ENCODE data around the gene PIK3CB. TPM values are rescaled to one million over a fixed set of nuclear protein-coding genes. Genes with fewer than 3 reads are reported as not detected.
"Not testable (repeated sequence)": the region's sequence is repeated elsewhere in the genome, so short reads cannot be mapped to it uniquely, and the experiment has no call there.

The PIK3CB gene
- total RNA-seq, 1 donor from 2014 or later: 44.6 TPM

DNA sequence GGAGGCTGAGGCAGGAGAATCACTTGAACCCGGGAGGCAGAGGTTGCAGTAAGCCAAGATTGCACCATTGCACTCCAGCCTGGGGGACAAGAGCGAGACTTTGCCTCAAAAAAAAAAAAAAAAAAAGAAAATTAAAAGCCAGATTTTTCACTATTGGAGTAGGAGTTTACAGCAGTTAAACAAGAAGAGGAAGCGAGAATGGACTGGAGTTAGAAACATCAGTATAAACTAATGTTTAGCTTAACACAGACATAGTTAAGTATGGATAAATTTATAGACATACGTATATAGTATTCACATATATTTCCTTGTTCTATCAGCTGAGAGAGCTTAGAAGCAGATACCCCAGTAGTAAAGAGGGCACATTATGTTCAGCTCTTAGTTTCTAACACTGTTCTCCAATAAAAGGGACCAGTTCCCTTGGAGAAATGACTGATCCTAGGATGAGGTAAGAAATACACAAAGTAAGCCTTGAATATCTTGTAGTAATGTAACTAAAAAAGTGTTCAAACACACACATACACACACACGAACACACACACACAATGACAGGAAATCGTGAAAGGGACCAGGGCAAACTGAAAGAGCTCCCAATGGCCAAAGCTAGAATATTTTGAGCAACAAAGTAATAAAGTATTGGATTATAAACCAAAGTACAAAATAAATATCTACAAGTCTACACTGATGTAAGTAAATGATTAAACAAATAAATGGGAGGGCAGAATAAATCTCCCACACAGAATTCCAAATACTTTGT is 25.1 kb downstream of the PIK3CB start:
- Histone ChIP-seq H3K4me1 (peaks cover 9% of the 10 kb centered on the region), H3K27ac (no peak overlapping the region), H3K36me3 (no peaks in the 10 kb centered on the region), H3K27me3 (ENCODE audit: low read depth) (no peaks in the 10 kb centered on the region), H3K9me3 (no peaks in the 10 kb centered on the region), H3K4me3 (no peak overlapping the region)
- TF ChIP-seq, protein P1, sequence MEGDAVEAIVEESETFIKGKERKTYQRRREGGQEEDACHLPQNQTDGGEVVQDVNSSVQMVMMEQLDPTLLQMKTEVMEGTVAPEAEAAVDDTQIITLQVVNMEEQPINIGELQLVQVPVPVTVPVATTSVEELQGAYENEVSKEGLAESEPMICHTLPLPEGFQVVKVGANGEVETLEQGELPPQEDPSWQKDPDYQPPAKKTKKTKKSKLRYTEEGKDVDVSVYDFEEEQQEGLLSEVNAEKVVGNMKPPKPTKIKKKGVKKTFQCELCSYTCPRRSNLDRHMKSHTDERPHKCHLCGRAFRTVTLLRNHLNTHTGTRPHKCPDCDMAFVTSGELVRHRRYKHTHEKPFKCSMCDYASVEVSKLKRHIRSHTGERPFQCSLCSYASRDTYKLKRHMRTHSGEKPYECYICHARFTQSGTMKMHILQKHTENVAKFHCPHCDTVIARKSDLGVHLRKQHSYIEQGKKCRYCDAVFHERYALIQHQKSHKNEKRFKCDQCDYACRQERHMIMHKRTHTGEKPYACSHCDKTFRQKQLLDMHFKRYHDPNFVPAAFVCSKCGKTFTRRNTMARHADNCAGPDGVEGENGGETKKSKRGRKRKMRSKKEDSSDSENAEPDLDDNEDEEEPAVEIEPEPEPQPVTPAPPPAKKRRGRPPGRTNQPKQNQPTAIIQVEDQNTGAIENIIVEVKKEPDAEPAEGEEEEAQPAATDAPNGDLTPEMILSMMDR (IDR thresholded peaks at IDR 0.05): no peak
- DNase-seq: no peak
- intact Hi-C loops (cut with DNase I): no loop called here
- no peak for ATAC-seq

DNA sequence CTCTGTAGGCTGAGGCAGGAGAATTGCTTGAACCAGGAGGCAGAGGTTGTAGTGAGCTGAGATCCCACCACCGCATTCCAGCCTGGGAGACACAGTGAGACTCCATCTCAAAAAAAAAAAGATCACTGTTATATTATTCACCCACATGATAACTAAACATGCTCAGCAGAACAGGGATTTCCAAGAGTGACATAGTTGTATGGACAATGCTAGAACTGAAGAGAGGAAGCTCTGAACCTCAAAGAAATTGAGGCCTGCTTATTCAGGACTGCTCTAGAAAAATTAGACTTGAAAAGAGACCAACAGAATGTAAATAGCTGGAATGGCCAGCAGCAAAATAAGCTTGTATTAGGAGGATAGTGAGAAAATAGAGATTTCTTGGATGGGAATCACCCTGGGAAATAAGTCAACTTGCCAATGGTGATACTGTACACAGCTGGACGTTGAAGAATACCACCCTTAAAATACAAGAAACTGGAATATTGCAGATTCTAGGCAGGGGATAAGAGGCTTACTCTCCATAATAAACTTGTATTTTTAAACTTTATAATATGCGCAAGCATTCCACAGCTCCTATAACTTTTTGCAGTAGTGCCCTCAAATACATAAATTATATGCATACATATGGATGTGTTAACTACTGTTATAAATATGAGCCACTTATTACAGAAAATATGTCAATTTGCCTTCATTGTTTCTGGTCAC is 28.2 kb downstream of the PIK3CB start:
- H3K36me3 ChIP-seq: no peaks in the 10 kb centered on the region
- no peaks in the 10 kb centered on the region for H3K27me3 ChIP-seq (ENCODE audit: low read depth)
- H3K27ac ChIP-seq: no peak overlapping the region
- TF ChIP-seq, protein P1 (IDR thresholded peaks at IDR 0.05): no peak
- DNase-seq: no peak
- peaks cover 9% of the 10 kb centered on the region for H3K4me1 ChIP-seq
- no peaks in the 10 kb centered on the region for H3K9me3 ChIP-seq
- no peak overlapping the region for H3K4me3 ChIP-seq
- ATAC-seq: no peak
- intact Hi-C loops (cut with DNase I): no loop called here

DNA sequence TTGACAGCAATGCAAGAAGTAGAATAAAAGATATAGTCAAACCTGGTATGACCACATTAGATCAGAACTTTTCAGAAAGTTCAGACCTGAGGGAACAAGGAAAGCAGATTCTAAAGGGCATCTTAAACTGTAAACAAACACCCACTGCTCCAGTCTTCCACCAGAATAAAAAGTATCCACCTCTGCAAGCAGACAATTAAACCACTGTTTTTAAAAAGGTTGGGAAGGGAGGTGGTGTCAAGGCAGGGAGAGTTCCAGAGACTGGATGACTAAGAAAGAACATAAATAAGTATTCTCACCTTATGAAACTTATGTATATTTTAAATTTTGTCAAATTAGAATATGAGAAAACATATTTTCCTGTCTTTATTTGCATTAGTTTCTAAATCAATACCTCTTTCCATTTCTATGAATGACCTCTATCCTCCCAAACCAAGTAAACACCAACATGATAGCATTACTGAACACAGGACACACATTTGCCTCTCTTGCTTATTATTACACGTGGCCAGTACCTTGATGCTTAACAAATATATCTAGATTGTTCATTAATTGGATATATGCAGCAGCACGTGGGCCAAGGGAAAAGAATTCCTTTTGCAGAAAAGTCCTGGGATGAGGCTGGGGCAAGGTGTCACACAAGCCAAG is 31.6 kb downstream of the PIK3CB start:
- H3K4me3 ChIP-seq: no peak overlapping the region
- TF ChIP-seq, protein P1 (IDR thresholded peaks at IDR 0.05): no peak
- no peaks in the 10 kb centered on the region for H3K9me3 ChIP-seq
- no peaks in the 10 kb centered on the region for H3K36me3 ChIP-seq
- DNase-seq (no peak), ATAC-seq (no peak)
- no peaks in the 10 kb centered on the region for H3K4me1 ChIP-seq
- H3K27ac ChIP-seq: no peak overlapping the region
- intact Hi-C loops (cut with DNase I): no loop called here
- no peaks in the 10 kb centered on the region for H3K27me3 ChIP-seq (ENCODE audit: low read depth)

DNA sequence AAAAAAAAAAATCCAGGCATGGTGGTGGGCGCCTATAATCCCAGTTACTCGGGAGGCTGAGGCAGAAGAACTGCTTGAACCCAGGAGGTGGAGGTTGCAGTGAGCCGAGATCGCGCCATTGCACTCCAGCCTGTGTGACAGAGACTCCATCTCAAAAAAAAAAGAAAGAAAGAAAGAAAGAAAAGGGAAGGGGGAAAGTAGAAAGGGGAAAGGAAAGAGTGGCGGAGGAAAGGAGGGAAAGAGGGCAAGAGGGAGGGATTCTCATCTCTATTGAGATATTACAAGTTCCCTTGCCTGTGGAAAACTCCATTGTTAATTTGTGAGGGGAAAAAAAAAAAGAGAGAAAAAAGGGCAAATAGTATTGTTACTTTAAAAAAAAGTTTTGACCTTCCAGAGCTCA is 32.5 kb downstream of the PIK3CB start:
- ATAC-seq; intact Hi-C loops (cut with DNase I); H3K27me3 ChIP-seq (ENCODE audit: low read depth); H3K4me1 ChIP-seq; H3K4me3 ChIP-seq; H3K9me3 ChIP-seq; H3K36me3 ChIP-seq; H3K27ac ChIP-seq; DNase-seq: not testable (repeated sequence)

DNA sequence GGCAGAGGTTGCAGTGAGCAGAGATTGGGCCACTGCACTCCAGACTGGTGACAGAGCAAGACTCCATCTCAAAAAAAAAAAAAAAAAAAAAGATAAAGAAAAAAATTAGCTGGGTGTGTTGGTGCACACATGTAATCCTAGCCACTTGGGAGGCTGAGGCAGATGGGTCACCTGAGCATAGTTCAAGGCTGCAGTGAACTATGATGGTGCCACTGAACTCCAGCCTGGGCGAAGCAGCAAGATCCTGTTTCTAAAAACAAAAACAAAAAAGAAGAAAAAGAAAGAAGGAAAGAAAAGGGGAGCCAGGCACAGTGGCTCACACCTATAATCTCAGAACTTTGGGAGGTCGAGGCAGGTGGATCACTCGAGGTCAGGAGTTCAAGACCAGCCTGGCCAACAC is 32.9 kb downstream of the PIK3CB start:
- Histone ChIP-seq H3K27ac (no peak overlapping the region), H3K4me1 (no peaks in the 10 kb centered on the region), H3K9me3 (no peaks in the 10 kb centered on the region), H3K4me3 (no peak overlapping the region), H3K27me3 (ENCODE audit: low read depth) (no peaks in the 10 kb centered on the region), H3K36me3 (no peaks in the 10 kb centered on the region)
- ATAC-seq (no peak), DNase-seq (no peak)
- TF ChIP-seq, protein P1 (IDR thresholded peaks at IDR 0.05): no peak
- intact Hi-C loops (cut with DNase I): no loop called here

DNA sequence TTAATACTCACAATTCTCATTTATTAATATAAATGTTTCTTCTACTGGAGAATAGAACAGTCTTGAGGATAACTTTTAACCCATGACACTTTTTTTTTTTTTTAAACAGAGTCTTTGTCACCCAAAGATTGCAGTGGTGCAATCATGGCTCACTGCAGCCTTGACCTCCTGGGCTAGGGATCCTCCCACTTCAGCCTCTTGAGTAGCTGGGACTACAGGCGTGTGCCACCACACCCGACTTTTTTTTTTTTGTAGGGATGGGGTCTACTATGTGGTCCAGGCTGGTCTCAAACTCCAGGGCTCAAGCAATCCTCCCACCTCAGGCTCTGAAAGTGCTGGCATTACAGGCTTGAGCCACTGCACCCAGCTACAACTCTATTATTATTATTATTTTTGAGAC is 34.5 kb downstream of the PIK3CB start:
- intact Hi-C loops (cut with DNase I): no loop called here
- ATAC-seq (no peak), DNase-seq (no peak)
- no peaks in the 10 kb centered on the region for H3K9me3 ChIP-seq
- peaks cover under 1% of the 10 kb centered on the region for H3K36me3 ChIP-seq
- no peak overlapping the region for H3K27ac ChIP-seq
- no peaks in the 10 kb centered on the region for H3K27me3 ChIP-seq (ENCODE audit: low read depth)
- no peak overlapping the region for H3K4me3 ChIP-seq
- H3K4me1 ChIP-seq: no peaks in the 10 kb centered on the region
- TF ChIP-seq, protein P1 (IDR thresholded peaks at IDR 0.05): no peak

Measured in lower lobe of right lung (tissue), 2 donors.